Spleen (tissue), 7 donors: ENCODE measurements around the gene CEP44.

Source experiments
- CTCF ChIP-seq, 11 experiments: fragments of 200-600 bp in 7 of 11; fragments of 450-650 bp in 4 of 11; sonication (generic) in 4 of 11; IDR thresholded peaks in 8 of 11; conservative IDR thresholded peaks in 3 of 11; 1 replicate in 7 of 11; 2 replicates in 4 of 11; pipeline versions ENCODE4 v1.4.0 to v1.8.0; 2016 to 2021; ENCODE audit warnings: antibody characterized with exemption in 11 of 11, inconsistent platforms in 4 of 11, mild to moderate bottlenecking in 1 of 11
- POLR2A ChIP-seq, 3 donors: fragments of 450-650 bp; IDR thresholded peaks; one replicate each; pipeline ENCODE4 v1.5.1; 2017; ENCODE audit warnings: antibody characterized with exemption in 3 of 3, mild to moderate bottlenecking in 1 of 3
- donor health status: DM: no; HTN: no; CAD: no; lungs with moderate emphysema.
- donor health status: DM: no; HTN: no; CAD: no.
- donor health status: DM: no; HTN: no; CAD: no.

- TF ChIP-seq POLR2A (IDR thresholded peaks at IDR 0.05) (no peak), CTCF (IDR thresholded peaks at IDR 0.05 in 8 of 11, conservative IDR thresholded peaks at IDR 0.05 in 3 of 11) (no peak)
Measured at GRCh38 chr4:174340714-174341113, 57.0 kb downstream of the CEP44 start.
